Sigmoid colon (tissue), 4 donors: ENCODE results near the gene GIMAP8.
A peak's percentile ranks its signal among the peaks of the same experiment; 100 is the strongest.

ENCODE experiments used
- CTCF ChIP-seq, 4 experiments: fragments of 450-650 bp in 3 of 4; fragments of 200-600 bp in 1 of 4; IDR thresholded peaks; one replicate each; pipeline ENCODE4 v1.5.1; 2016 to 2019; ENCODE audit warnings: antibody characterized with exemption in 4 of 4, mild to moderate bottlenecking in 3 of 4, moderate library complexity in 2 of 4
- POLR2A ChIP-seq, 2 donors: fragments of 450-650 bp; IDR thresholded peaks; one replicate each; pipeline ENCODE4 v1.6.1; 2016; ENCODE audit warnings: antibody characterized with exemption in 2 of 2, mild to moderate bottlenecking in 2 of 2, moderate library complexity in 2 of 2
- POLR2AphosphoS5 ChIP-seq, 4 donors: sonication (generic); formaldehyde crosslinking; IDR thresholded peaks; one replicate each; pipeline ENCODE4 v1.6.1; 2017; ENCODE audit warnings: antibody characterized with exemption in 4 of 4

DNA sequence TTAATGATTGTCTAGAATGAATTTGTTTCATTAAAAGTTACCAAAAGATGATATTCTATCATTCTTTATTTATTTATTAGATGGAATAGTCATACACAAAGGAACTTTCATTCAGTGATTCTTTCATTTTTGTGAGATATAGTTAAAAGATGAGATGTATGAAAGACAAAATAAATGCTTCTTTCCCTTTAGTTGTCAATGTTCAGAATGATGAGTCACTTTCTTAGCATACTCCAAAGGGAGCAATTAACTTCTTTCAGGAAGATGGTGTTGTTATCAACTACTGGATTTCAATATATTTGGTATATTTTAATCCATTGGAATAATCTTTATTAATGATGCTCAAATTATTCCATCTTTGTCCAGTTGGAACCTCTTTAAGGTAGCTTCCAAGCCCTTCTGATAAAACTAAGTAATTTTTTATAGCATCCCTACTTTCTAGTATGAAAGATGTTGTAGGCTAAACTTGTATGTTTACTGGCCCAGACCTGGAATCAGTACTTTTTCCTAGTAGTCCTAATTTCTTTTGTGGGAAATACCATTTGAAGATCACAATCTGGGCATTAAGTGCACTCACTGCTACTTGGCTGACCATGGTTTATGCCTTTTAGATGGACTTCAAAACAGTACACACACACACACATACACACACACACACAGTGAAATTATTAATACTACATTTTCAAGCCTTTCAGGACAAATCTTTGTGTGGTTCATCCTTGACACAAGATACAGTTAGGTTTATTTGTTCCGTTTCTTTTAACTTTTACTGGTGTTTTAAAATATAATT, 66.7 kb downstream of the GIMAP8 start:
- TF ChIP-seq POLR2A (IDR thresholded peaks at IDR 0.05): no peak
- TF ChIP-seq CTCF (IDR thresholded peaks at IDR 0.05): no peak
- TF ChIP-seq POLR2AphosphoS5 (IDR thresholded peaks at IDR 0.05): peak in 1 of 4 donors; percentile 1
